ENCODE data around the gene AHI1. TPM values are rescaled to one million over a fixed set of nuclear protein-coding genes. Genes with fewer than 3 reads are reported as not detected.

Gene AHI1
- total and polyA plus RNA-seq, 2 of the 13 experiments (the other 11 are each of a cell fraction or from before 2014, with no cell fraction given), result 7.2 to 18.6 TPM

DNA sequence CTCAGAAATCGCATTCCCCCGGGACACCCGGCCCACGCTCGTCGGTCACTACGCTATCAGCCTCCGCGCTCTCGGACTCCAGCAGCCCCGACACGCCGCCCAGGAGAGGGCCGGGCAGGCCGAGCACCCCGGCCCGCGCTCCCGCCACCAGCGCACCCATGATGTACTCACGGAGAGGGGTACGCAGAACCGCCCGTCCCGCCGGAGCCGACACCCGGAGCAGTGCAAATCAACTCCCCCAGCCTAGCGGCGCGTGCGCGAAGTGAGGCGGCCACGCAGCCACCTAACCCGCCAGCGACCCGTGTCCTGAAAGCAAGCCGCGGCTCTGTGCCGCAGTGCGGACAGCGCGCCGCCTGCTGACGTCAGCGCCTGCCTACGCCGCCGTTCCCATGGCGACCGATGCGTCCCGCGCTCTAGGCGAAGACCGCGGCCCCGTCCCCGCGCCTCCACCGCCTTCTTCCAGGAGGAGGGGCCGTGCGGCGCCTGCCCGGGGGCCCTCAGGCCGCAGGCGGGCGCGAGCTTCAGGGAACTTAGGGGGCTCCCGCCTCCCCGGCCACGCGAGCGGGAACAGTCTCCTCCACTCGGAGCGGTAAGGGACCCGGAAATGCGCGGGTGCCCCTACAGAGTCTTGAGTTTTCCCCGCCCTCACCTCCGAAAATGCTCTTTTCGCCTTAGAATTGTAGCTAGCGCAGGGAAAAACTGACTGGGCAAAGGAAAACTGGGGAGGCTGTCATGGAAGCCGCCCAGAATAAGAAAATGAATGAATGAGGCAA is at the start of gene AHI1 (continued):
- TF ChIP-seq, protein P1, sequence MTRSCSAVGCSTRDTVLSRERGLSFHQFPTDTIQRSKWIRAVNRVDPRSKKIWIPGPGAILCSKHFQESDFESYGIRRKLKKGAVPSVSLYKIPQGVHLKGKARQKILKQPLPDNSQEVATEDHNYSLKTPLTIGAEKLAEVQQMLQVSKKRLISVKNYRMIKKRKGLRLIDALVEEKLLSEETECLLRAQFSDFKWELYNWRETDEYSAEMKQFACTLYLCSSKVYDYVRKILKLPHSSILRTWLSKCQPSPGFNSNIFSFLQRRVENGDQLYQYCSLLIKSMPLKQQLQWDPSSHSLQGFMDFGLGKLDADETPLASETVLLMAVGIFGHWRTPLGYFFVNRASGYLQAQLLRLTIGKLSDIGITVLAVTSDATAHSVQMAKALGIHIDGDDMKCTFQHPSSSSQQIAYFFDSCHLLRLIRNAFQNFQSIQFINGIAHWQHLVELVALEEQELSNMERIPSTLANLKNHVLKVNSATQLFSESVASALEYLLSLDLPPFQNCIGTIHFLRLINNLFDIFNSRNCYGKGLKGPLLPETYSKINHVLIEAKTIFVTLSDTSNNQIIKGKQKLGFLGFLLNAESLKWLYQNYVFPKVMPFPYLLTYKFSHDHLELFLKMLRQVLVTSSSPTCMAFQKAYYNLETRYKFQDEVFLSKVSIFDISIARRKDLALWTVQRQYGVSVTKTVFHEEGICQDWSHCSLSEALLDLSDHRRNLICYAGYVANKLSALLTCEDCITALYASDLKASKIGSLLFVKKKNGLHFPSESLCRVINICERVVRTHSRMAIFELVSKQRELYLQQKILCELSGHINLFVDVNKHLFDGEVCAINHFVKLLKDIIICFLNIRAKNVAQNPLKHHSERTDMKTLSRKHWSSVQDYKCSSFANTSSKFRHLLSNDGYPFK (CRISPR knock-in tag; IDR thresholded peaks at IDR 0.05; ENCODE audit: borderline replicate concordance), result peak; percentile 85; the same call in 1 of the 2 replicates
- TF ChIP-seq, protein P2, sequence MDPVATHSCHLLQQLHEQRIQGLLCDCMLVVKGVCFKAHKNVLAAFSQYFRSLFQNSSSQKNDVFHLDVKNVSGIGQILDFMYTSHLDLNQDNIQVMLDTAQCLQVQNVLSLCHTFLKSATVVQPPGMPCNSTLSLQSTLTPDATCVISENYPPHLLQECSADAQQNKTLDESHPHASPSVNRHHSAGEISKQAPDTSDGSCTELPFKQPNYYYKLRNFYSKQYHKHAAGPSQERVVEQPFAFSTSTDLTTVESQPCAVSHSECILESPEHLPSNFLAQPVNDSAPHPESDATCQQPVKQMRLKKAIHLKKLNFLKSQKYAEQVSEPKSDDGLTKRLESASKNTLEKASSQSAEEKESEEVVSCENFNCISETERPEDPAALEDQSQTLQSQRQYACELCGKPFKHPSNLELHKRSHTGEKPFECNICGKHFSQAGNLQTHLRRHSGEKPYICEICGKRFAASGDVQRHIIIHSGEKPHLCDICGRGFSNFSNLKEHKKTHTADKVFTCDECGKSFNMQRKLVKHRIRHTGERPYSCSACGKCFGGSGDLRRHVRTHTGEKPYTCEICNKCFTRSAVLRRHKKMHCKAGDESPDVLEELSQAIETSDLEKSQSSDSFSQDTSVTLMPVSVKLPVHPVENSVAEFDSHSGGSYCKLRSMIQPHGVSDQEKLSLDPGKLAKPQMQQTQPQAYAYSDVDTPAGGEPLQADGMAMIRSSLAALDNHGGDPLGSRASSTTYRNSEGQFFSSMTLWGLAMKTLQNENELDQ (CRISPR knock-in tag; IDR thresholded peaks at IDR 0.05; ENCODE audit: borderline replicate concordance), result no peak
- TF ChIP-seq, protein P3, sequence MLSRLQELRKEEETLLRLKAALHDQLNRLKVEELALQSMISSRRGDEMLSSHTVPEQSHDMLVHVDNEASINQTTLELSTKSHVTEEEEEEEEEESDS (CRISPR knock-in tag; IDR thresholded peaks at IDR 0.05; ENCODE audit: borderline replicate concordance), result peak; percentile 94; the same call in 1 of the 2 replicates
- TF ChIP-seq PAX8 (CRISPR knock-in tag; IDR thresholded peaks at IDR 0.05; ENCODE audit: borderline replicate concordance) (peak; percentile 86; the same call in 1 of the 2 replicates), TAF1 (CRISPR knock-in tag; IDR thresholded peaks at IDR 0.05) (peak; percentile 96), EEA1 (CRISPR knock-in tag; IDR thresholded peaks at IDR 0.05; ENCODE audit: borderline replicate concordance) (peak; percentile 95), ZNF850 (CRISPR knock-in tag; conservative IDR thresholded peaks at IDR 0.05) (no peak; the same call in 1 of the 2 replicates)
- TF ChIP-seq, protein P4, sequence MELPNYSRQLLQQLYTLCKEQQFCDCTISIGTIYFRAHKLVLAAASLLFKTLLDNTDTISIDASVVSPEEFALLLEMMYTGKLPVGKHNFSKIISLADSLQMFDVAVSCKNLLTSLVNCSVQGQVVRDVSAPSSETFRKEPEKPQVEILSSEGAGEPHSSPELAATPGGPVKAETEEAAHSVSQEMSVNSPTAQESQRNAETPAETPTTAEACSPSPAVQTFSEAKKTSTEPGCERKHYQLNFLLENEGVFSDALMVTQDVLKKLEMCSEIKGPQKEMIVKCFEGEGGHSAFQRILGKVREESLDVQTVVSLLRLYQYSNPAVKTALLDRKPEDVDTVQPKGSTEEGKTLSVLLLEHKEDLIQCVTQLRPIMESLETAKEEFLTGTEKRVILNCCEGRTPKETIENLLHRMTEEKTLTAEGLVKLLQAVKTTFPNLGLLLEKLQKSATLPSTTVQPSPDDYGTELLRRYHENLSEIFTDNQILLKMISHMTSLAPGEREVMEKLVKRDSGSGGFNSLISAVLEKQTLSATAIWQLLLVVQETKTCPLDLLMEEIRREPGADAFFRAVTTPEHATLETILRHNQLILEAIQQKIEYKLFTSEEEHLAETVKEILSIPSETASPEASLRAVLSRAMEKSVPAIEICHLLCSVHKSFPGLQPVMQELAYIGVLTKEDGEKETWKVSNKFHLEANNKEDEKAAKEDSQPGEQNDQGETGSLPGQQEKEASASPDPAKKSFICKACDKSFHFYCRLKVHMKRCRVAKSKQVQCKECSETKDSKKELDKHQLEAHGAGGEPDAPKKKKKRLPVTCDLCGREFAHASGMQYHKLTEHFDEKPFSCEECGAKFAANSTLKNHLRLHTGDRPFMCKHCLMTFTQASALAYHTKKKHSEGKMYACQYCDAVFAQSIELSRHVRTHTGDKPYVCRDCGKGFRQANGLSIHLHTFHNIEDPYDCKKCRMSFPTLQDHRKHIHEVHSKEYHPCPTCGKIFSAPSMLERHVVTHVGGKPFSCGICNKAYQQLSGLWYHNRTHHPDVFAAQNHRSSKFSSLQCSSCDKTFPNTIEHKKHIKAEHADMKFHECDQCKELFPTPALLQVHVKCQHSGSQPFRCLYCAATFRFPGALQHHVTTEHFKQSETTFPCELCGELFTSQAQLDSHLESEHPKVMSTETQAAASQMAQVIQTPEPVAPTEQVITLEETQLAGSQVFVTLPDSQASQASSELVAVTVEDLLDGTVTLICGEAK (IDR thresholded peaks at IDR 0.05), result no peak
- TF ChIP-seq, protein P4 (CRISPR knock-in tag; IDR thresholded peaks at IDR 0.05), result peak; percentile 85; the same call in 1 of the 2 replicates
